ENCODE data around the gene PHTF1.
"Not testable (repeated sequence)": the region's sequence is repeated elsewhere in the genome, so short reads cannot be mapped to it uniquely, and the experiment has no call there.

The PHTF1 gene

DNA sequence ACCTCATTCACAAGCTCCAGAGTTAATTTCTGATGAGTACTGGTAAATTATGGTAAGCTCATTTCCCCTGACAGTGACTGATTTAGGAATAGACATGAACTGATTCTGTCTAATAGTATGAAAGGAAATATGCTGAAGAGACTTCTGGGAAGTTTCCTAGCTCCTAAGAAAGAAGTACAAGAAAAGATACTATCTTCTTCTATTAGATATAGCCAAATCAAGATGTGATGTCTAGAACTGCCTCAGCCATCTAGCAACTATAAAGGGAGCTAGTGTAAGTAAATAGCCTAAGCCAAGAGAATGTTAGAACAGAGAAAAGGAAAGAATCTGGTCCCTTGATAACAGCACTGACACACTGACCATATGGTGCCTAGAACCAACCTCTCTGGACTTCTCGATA, 10.7 kb upstream of the PHTF1 start:
- DNase-seq, result no peak

DNA sequence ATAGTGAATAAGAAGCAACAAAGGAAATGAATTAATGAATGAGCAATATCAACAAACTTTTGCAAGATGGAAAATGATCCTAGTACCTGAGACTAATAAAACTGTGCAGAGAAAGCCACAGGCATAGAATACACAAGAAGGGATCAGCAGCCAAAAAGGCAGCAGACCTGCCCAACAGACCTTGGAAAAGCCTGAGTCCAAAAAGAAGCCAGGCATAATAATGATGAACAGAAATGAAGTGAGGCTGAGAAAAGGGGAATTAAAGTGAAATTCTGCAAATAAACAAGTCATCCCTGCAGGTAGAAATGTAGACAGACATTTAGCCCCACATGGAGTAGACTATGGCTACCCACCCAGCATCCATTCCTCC, 10.3 kb upstream of the PHTF1 start:
- DNase-seq, result no peak

DNA sequence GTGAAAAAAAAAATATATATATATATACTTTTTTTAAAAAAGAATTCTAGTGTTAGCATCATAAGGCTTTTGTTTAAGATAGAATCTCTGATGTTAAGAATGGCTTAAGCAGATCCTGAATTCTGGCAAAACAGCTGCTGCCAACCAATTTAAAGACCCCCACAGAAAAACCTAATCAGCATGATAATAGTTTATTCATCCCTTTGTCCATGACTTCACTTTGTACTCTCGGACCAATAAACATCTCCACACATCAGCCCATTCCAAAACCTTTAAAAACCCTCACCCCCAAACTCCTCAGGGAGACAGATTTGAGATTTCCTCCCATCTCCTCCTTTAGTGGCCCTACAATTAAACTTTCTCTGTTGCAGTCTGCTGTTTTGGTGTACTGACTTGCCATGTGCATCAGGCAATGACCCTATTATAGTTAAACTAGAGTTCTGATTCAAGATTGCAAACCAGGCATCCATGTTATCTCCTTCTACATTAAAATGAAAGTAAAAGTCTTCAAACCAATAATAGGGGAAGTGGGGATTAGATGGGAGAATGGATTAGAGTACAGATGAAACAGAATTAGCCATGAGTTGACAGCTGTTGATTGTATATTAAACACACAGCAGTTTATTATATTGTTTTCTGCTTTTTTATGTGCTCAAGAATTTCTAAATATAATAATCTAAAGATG, 9.8 kb upstream of the PHTF1 start:
- no peak for DNase-seq

DNA sequence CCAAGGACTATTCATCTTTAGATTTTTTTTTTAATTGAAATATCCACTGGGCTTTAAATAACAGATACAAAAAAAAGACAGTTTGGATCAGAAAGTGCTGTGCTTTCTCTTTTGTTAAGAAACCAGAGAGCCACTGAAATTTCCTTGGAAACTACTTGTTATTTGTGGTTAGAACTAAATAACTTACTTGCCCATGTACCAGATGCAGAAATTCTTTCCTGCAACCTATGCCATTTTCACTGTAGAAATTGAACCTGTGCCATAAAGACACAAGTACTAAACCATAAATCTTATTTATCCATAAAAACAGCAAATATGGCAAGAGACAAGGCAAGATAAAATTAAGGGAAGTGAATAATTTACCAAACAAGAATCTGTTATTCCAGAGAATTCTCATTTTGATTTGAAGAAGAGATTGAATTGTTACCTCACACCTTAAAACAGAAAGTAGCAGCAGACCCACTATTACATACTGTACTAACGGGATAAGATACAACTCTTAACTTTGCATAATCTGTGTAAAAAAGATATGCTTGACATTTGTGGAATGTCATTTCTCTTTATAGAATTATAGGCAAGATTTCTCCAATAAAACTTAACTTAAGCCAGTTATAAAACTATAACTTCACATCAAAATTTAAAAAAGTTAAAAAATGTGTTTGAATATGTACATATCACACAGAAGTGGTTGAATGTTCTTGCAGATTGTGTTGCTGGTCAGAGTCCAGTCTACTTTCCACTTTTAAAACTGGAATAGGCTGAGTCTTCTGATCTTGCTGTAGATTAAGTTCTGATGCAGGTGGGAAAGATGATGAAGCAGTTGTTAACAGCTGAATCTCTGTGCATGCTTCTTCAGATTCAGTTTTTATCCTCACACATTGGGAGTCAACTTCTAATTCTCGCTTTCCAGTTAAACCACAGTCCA, 6.3 kb upstream of the PHTF1 start:
- no peak for DNase-seq

GRCh38 chr1:113763661-113764060, 4.4 kb upstream of the PHTF1 start:
- DNase-seq, result no peak

GRCh38 chr1:113761937-113762336, 2.7 kb upstream of the PHTF1 start:
- DNase-seq, result no peak

DNA sequence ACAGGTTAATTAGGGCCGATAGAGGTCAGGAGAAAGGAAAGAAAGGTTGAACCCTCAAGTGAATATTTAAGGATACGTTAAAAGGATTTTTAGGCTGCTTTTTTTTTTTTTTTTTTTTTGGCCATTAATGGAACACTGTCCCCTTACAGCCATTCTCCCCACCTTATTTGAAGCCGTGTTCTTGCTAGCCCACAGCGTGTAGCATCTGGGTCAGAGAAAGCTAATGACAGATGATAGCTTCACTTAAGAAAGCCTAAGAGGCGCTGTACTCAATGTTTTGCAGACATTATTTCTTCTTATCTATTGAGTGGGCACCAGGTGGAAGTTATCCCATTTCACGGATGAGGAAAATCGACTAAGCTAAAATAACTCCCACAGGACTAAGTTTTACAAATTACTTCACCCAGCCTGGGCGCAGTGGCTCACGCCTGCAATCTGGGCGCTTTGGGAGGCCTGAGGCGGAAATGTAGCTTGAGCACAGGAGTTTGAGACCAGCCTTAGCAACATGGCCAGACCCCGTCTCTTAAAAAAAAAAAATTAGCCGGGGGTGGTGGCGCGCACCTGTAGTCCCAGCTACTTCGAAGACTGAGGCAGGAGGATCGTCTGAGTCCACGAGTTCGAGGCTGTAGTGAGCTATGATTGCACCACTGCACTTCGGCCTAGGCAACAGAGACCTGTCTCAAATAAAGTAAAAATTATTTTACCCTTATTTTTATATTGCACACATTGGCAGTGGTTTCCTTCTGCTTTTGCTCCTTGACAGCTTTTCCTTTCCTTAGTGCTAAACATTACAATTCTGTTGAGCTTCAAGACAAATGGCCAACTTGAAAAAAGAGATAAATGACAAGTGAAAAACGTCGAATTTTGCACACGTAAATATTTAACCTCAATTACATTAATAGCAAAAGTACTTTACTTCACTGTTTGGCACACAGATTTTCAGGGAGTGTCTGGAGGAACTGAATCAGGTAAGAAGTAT, 1.1 kb upstream of the PHTF1 start:
- peak; percentile 6 for DNase-seq

DNA sequence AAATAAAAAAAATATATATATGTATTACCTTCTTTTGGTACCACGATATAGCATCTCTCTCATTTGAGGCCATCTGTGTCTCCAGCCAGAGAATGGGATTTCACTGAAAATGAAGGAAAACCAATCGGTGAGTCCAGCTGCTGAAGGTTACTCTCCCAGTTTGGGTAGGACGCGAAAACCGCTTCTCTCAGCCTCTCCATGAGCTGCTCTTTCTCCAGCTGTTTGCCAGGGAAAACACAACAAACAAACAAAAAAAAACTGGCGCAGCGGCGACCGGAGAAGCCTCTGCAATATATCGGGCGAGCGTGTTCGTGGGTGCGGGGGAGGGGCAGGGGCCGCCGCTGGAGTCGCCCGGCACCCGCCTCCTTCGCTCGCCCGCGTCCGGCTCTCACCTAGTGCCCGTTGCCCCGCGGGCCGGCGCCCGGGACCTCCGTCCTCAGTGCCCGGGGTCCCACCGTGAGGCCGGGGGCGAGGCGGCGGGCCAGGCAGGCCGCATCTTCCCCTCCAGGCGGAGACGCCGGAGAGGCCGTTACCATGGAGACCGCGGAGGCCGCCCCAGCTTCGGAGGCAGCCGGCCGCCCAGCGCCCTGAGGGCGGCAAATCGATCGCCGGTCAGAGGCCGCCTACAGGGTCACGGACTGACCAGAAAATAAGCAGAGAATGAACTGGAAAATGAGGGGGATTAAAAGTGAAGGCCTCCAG, 504 bp downstream of the PHTF1 start:
- DNase-seq, result peak; percentile 75

- no peak for DNase-seq
Observed at GRCh38 chr1:113756461-113756860, 2.8 kb downstream of the PHTF1 start.

GRCh38 chr1:113753333-113753732, 6.0 kb downstream of the PHTF1 start:
- not testable (repeated sequence) for DNase-seq

DNA sequence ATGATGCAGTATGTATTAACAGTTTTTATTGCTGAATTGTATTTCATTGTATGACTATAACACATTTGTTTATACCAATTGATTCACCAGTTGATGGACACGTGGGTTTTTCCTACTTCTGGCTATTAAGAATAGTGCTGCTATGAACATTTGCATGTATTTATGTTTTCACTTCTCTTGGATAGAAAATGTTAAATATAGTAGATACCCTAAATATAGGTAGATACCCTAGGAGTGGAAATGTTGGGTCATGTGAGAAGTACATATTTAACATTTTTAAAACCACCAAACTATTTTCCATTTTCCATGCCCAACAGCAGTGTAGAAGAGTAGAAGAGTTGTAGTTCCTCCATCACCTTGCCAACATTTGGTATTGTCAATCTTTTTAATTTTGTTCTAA, 7.8 kb downstream of the PHTF1 start:
- DNase-seq, result no peak

DNA sequence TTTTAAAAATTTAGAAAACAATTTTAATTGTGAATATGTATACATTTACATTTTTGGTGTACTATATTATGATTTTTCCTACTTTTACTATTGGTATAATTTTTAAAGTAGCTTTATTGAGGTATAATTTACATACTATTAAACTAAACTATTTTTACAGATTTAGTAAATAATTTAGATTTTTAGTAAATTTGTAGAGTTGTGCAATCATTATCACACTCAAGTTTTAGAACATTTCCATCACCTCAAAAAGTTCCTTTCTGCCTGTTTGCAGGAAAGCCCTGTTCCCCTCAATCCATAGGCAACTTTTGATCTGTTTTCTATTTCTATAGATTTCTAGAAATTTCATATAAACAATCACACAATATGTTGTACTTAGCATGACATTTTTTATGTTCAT, 8.2 kb downstream of the PHTF1 start:
- no peak for DNase-seq

- DNase-seq, result no peak
Observed at GRCh38 chr1:113749402-113749801, 9.9 kb downstream of the PHTF1 start.

GRCh38 chr1:113747376-113747775, 11.9 kb downstream of the PHTF1 start:
- no peak for DNase-seq

DNA sequence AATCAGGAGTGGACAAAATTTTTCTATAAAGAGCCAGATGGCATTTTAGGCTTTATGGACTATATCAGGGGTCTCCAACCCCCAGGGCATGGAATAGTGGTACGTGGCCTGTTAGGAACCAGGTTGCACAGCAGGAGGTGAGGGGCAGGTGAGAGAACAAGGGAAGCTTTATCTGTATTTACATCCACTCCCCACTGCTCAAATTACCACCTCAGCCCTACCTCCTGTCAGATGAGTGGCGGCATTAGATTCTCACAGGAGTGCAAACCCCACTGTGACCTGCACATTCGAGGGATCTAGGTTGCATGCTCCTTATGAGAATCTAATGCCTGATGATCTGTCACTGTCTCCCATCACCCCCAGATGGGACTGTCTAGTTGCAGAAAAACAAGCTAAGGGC, 13.9 kb downstream of the PHTF1 start:
- peak; percentile 41 for DNase-seq

- DNase-seq, result no peak
Observed at GRCh38 chr1:113744114-113744513, 15.2 kb downstream of the PHTF1 start.

DNA sequence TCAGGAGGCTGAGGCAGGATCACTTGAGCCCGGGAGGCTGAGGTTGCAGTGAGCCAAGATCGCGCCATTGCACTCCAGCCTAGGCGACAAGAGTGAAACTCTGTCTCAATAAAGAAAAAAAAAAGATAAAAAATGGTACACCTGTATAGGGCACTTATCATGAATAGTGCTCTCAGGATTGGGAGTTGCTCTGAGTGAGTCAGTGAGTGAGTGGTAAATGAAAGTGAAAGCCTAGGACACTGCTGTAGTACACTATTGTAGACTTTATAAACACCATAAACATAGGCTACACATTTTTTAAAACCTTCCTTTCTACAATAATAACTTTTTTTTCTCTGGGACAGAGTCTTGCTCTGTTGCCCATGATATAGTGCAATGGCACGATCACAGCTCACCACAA, 16.8 kb downstream of the PHTF1 start:
- no peak for DNase-seq

DNA sequence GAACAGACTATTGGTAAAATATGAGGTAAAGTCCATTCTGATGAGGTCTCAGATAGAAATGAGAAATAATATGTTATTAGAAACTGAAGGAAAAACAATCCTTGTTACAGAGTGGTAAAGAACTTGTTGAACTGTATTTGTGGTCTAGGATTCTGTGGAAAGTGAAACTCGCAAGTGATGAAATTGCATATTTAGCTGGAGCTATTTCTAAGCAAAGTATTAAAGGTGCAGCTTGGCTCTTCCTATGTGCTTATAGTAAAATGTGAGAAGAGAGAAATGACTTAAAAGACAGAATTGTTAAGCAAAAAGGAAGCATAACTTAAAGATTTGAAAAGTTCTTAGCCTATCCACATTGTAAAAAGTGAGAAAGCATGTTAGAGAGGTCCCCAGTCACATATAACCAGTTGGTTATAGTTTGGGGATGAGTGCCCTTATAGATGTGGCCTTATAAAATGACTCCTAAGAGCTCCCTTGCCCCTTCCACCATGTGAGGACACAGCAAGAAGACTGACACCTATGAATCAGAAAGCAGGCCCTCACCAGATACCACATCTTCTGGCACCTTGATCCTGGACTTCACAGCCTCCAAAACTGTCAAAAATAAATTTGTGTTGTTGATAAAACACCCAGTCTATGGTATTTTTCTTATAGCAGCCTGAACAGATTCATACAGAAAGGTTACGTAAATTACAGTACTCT, 24.8 kb downstream of the PHTF1 start:
- no peak for DNase-seq

DNA sequence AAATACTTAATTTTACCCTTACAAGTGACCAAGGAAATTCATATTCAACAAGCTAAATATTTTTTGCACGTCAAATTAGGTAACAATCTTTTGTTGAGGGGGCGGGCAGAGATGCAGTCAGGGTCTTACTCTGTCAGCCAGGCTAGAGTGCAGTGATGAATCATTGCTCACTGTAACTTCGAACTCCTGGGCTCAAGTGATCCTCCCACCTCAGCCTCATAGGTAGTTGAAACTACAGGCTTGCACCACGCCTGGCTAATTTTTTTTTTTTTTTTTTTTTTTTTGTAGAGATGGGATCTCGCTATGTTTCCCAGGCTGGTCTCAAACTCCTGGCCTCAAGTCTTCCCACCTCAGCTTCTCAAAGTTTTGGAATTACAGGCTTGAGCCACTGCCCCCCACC, 26.5 kb downstream of the PHTF1 start:
- no peak for DNase-seq

DNA sequence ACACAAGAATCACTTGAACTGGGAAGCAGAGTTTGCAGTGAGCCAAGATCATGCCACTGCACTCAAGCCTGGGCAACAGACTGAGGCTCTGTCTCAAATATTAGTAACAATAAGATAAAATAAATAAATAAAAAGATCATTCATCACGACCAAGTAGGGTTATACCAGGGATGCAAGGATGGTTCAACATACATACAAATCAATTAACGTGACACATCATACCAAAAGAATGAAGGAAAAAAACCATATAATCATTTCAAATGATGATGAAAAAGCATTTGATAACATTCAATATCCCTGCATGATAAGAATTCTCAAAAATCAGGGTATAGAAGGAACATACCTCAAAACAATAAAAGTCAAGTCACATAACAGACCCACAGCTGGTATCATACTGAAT, 38.3 kb downstream of the PHTF1 start:
- no peak for DNase-seq

GRCh38 chr1:113718621-113719020, 40.7 kb downstream of the PHTF1 start:
- DNase-seq, result not testable (repeated sequence)

- DNase-seq, result not testable (repeated sequence)
Observed at GRCh38 chr1:113717506-113717905, 41.8 kb downstream of the PHTF1 start.

All from NCI-H69 (cell line).